Thoracic aorta (tissue), 2 donors: ENCODE measurements around the gene IRX5. TPM values are rescaled to one million over a fixed set of nuclear protein-coding genes. Genes with fewer than 3 reads are reported as not detected.

Experiments used
- ATAC-seq: fragments of 150-250 bp; one replicate; pipeline ENCODE4 v1.8.0; 2017; ENCODE audit warnings: low read depth; ENCODE audit not compliant: insufficient number of reproducible peaks, low FRiP score
- DNase-seq: peaks from one replicate; pipeline ENCODE4 v3.0.0-alpha.2; 2020; ENCODE audit warnings: low spot score
- H3K27ac ChIP-seq, 2 donors: fragments of 200-600 bp; sonication (generic); 1 replicate in 1 of 2; 2 replicates in 1 of 2; pipeline ENCODE4 v1.5.1; 2016; ENCODE audit warnings: mild to moderate bottlenecking in 2 of 2, moderate library complexity in 2 of 2
- H3K27me3 ChIP-seq: fragments of 200-600 bp; sonication (generic); replicated peaks from 2 replicates; pipeline ENCODE4 v1.6.0; 2016; ENCODE audit warnings: mild to moderate bottlenecking; ENCODE audit not compliant: insufficient read depth
- H3K36me3 ChIP-seq: fragments of 200-600 bp; sonication (generic); one replicate; pipeline ENCODE4 v1.5.1; 2016
- H3K4me1 ChIP-seq, 2 donors: fragments of 200-600 bp; sonication (generic); 1 replicate in 1 of 2; 2 replicates in 1 of 2; pipeline versions ENCODE4 v1.5.1 to v1.6.0; 2016; ENCODE audit warnings: low read depth in 2 of 2, mild to moderate bottlenecking in 1 of 2; ENCODE audit not compliant: control insufficient read depth in 1 of 2
- H3K4me3 ChIP-seq: fragments of 200-600 bp; sonication (generic); 2 replicates; pipeline ENCODE4 v1.5.1; 2016; ENCODE audit warnings: mild to moderate bottlenecking
- H3K9me3 ChIP-seq: fragments of 200-600 bp; sonication (generic); 2 replicates; pipeline ENCODE4 v1.5.1; 2016
- CTCF ChIP-seq: fragments of 200-600 bp; sonication (generic); IDR thresholded peaks from one replicate; pipeline ENCODE4 v1.5.1; 2019; ENCODE audit warnings: antibody characterized with exemption
- total RNA-seq, 2 donors: library from RNA; depleted of rRNA; stranded (reverse); fragments of >200 nt; gene quantifications; one replicate each; pipeline versions ENCODE4 v1.1.0 to v1.2.3, GENCODE V29; 2016

IRX5 gene
- total RNA-seq, 2 donors from 2014 or later, result 2.3 to 2.7 TPM

- H3K4me3 ChIP-seq, result no peak overlapping the region
- no peak for TF ChIP-seq CTCF
- H3K36me3 ChIP-seq, result no peaks in the 10 kb centered on the region
- H3K27me3 ChIP-seq, result no peaks in the 10 kb centered on the region
- H3K27ac ChIP-seq, result no peak overlapping the region
- ATAC-seq, result no peak
- no peak for DNase-seq
- no peaks in the 10 kb centered on the region for H3K4me1 ChIP-seq
- no peaks in the 10 kb centered on the region for H3K9me3 ChIP-seq
Measured at GRCh38 chr16:54954220-54954619, 23.6 kb downstream of the IRX5 start.

DNA sequence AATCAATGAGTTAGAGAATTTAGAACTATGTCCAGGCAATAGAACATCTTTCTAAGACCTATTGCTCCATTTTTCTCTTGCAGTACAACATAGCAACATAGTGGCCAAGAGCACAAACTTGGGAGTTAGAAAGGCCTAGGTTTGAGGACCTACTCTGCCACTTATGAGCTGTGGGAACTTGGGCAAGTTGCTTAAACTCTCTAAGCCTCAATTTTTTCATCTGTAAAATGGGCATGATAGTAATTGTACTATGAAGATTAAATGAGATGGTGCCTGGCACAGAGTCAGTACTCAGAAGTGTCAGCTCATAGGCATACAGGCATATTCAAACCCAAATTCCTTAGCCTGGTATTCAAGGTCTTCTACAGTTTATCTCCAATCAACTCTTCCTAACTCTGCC, 25.1 kb downstream of the IRX5 start:
- H3K36me3 ChIP-seq, result no peaks in the 10 kb centered on the region
- no peak for TF ChIP-seq CTCF
- no peak for ATAC-seq
- no peaks in the 10 kb centered on the region for H3K4me1 ChIP-seq
- DNase-seq, result no peak
- no peaks in the 10 kb centered on the region for H3K9me3 ChIP-seq
- H3K4me3 ChIP-seq, result no peak overlapping the region
- H3K27me3 ChIP-seq, result no peaks in the 10 kb centered on the region
- H3K27ac ChIP-seq, result no peak overlapping the region

DNA sequence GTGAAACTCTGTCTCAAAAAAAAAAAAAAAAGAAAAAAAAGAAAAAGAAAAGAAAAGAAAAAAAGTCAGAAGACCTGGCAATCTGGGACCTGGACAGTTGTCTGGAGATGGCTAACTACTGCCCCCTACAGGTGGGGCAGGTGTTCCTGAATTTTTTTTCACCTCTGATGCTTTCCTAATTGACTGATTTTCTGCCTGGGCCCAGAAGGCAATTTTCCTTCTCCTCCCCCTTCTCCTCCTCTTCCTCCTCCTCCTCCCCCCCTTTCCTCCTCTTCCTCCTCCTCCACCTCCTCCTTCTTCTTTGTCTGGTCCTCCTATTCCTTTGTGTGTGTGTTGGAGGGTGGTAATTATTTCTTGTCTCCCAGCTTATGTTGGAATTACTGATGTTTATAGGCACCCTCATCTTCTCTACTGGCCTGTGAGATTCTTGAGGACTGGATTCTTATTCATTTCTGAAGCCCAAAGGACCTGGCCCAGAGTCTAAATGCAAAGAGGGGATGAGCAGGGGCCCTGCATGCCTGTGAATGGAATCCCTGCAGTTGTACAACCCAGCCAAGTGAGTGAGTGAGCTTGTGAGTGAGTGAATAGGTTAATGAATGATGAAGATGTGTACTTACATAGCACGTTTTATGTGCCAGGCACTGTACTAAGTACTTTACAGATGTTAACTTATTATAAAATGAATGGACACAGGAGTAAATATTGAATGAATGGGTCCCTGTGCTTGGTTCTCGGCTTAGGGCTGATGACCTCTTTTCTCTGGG, 26.9 kb downstream of the IRX5 start:
- DNase-seq (no peak), ATAC-seq (no peak)
- H3K27ac ChIP-seq, result no peak overlapping the region
- no peaks in the 10 kb centered on the region for H3K27me3 ChIP-seq
- no peaks in the 10 kb centered on the region for H3K9me3 ChIP-seq
- no peak overlapping the region for H3K4me3 ChIP-seq
- no peaks in the 10 kb centered on the region for H3K4me1 ChIP-seq
- no peak for TF ChIP-seq CTCF
- no peaks in the 10 kb centered on the region for H3K36me3 ChIP-seq

DNA sequence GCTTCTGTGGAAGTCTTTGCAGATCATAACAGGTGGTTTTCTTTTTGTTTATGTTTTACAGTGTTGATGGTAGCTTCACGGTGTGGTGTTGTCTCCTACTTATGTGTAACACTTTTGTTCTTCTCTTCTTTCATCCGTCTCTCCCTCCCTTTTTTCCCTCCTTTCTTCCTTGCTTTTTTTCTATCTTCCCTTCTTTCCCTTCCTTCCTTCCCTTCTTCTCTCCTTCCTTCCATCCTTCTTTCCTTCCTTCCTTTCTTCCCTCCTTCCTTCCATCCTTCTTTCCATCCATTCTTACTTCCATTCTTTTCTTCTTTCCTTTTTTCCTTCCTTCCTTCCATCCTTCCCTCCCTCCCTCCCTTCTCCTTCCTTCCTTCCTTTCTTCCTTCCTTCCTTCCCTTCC, 31.4 kb downstream of the IRX5 start:
- no peak for TF ChIP-seq CTCF
- Histone ChIP-seq H3K9me3 (no peaks in the 10 kb centered on the region), H3K27me3 (no peaks in the 10 kb centered on the region), H3K27ac (no peak overlapping the region), H3K4me1 (no peaks in the 10 kb centered on the region), H3K36me3 (no peaks in the 10 kb centered on the region), H3K4me3 (no peak overlapping the region)
- no peak for DNase-seq
- ATAC-seq, result no peak

DNA sequence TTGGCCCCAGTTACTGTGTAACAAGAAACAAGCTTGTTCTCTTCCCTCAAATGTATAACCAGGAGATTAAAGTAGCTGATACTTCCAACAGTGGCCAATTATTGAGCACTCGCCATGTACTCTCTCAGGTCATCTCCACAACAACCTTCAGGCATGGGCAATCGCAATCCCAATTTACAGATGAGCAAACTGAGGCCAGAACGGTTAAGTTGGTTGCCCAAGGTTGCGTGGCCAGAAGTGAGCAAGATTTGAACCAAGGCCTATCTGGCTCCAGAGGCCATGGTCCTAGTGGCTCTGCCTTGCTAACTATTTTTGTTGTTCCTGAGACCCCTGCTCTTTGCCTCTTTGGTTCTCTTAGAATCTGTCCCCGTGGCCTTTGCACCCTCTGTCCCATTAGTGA, 33.6 kb downstream of the IRX5 start:
- Histone ChIP-seq H3K27me3 (no peaks in the 10 kb centered on the region), H3K36me3 (no peaks in the 10 kb centered on the region), H3K27ac (no peak overlapping the region), H3K4me1 (no peaks in the 10 kb centered on the region), H3K4me3 (no peak overlapping the region), H3K9me3 (no peaks in the 10 kb centered on the region)
- DNase-seq (no peak), ATAC-seq (no peak)
- no peak for TF ChIP-seq CTCF
